Endodermal cell (in vitro differentiated cells): ENCODE data around the gene PRR12. TPM values are rescaled to one million over a fixed set of nuclear protein-coding genes. Genes with fewer than 3 reads are reported as not detected.

ENCODE experiments used
- DNase-seq: peaks from one replicate; pipeline ENCODE4 v3.0.0-alpha.2; 2017
- H3K27ac ChIP-seq: 2 replicates; pipeline ENCODE4 v1.5.1; 2013; ENCODE audit warnings: mild to moderate bottlenecking, low read depth, low read length, moderate library complexity
- H3K27me3 ChIP-seq: 2 replicates; pipeline ENCODE4 v1.6.1; 2013; ENCODE audit warnings: mild to moderate bottlenecking, low read length, moderate library complexity; ENCODE audit not compliant: insufficient read depth, control insufficient read depth, poor library complexity, severe bottlenecking
- H3K36me3 ChIP-seq: 2 replicates; pipeline ENCODE4 v1.7.0; 2013; ENCODE audit warnings: mild to moderate bottlenecking, low read length, moderate library complexity; ENCODE audit not compliant: control insufficient read depth, insufficient read depth
- H3K4me1 ChIP-seq: one replicate; pipeline ENCODE4 v1.7.0; 2013; ENCODE audit warnings: low read length; ENCODE audit not compliant: control insufficient read depth, insufficient read depth
- H3K4me3 ChIP-seq: 2 replicates; pipeline ENCODE4 v1.5.1; 2013; ENCODE audit warnings: mild to moderate bottlenecking, low read length, moderate library complexity
- H3K9ac ChIP-seq: 2 replicates; pipeline ENCODE4 v1.6.1; 2013; ENCODE audit warnings: mild to moderate bottlenecking, low read length, moderate library complexity; ENCODE audit not compliant: poor library complexity, severe bottlenecking; ENCODE audit errors: extremely low read depth
- H3K9me3 ChIP-seq: 2 replicates; pipeline ENCODE4 v1.6.1; 2013; ENCODE audit warnings: mild to moderate bottlenecking, low read length, moderate library complexity; ENCODE audit not compliant: control insufficient read depth
- H3K27ac Mint-ChIP-seq: 2 replicates; pipeline ENCODE4 v1.8.0; 2020; ENCODE audit warnings: mixed read lengths
- H3K27me3 Mint-ChIP-seq: 2 replicates; pipeline ENCODE4 v1.8.0; 2021; ENCODE audit warnings: mild to moderate bottlenecking, mixed read lengths; ENCODE audit not compliant: insufficient read depth
- H3K36me3 Mint-ChIP-seq: 2 replicates; pipeline ENCODE4 v1.8.0; 2020; ENCODE audit warnings: low read depth, mixed read lengths
- H3K4me1 Mint-ChIP-seq: 2 replicates; pipeline ENCODE4 v1.8.0; 2020; ENCODE audit warnings: mixed read lengths
- H3K4me3 Mint-ChIP-seq: 2 replicates; pipeline ENCODE4 v1.8.0; 2020; ENCODE audit warnings: mild to moderate bottlenecking, moderate library complexity, mixed read lengths
- H3K9me3 Mint-ChIP-seq: 2 replicates; pipeline ENCODE4 v1.8.0; 2020; ENCODE audit warnings: mild to moderate bottlenecking, mixed read lengths
- CTCF ChIP-seq: fragments of 200-600 bp; sonication (generic); conservative IDR thresholded peaks from 2 replicates; pipeline ENCODE4 v1.5.0; 2021; ENCODE audit warnings: antibody characterized with exemption, mild to moderate bottlenecking
- WGBS, 2 experiments: methylation state at CpG; one replicate each; pipeline versions ENCODE4 v1.1.5 to v1.1.7; 2013; ENCODE audit warnings: missing lambda C conversion rate in 2 of 2, mixed read lengths in 1 of 2; ENCODE audit not compliant: insufficient coverage in 1 of 2, insufficient read length in 1 of 2; 5-methylcytosine and 5-hydroxymethylcytosine counted together
- total RNA-seq, 2 donors: library from RNA; stranded (reverse); fragmentation: NEBNext Ultra II Directional in 1 of 2; extraction: Animal tissue kit (Norgen Biotek cat#: 25700) in 1 of 2; gene quantifications; 2 replicates in 1 of 2; 3 replicates in 1 of 2; pipeline ENCODE4 v1.2.1, GENCODE V29; 2021

Gene PRR12
- total RNA-seq, 2 donors from 2014 or later = 67.6 to 69.6 TPM

- no peak for TF ChIP-seq CTCF
- WGBS, 2 experiments = 94 to 95% methylated on average over 7 to 15 of the region's 15 CpGs
- Mint-ChIP-seq H3K4me1 (peaks cover 5% of the 10 kb centered on the region), H3K9me3 (peaks cover 9% of the 10 kb centered on the region), H3K4me3 (no peak overlapping the region), H3K27me3 (no peaks in the 10 kb centered on the region), H3K27ac (no peak overlapping the region), H3K36me3 (peaks cover 70% of the 10 kb centered on the region)
- Histone ChIP-seq H3K27ac (no peak overlapping the region), H3K9ac (no peak overlapping the region), H3K4me3 (no peak overlapping the region), H3K9me3 (peaks cover 10% of the 10 kb centered on the region), H3K27me3 (no peaks in the 10 kb centered on the region), H3K36me3 (peaks cover 70% of the 10 kb centered on the region), H3K4me1 (no peaks in the 10 kb centered on the region)
- no peak for DNase-seq
These were observed 69.5 kb downstream of the PRR12 start for GRCh38 chr19:49660338-49660961.

DNA sequence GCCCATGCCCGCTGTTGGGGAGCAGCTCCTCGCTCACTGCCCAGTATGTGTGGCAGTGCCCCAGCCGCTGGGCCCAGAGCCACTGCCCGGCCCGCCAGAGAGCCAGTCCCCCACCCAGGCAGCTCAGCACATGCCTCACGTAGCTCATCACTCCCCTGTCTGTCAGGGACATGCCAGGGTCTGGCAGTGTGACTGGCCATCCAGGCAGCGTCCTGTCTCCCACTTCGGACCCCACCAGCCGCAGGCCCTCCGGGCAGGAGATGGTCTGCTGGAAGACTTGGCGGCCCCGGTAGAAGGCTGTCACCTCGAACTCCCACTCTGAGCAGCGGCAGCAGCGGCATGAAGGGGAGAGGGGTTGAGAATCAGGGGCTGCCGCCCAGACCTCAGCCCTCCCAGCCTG is 71.0 kb downstream of the PRR12 start:
- H3K4me1 Mint-ChIP-seq = peaks cover 12% of the 10 kb centered on the region
- Histone ChIP-seq H3K36me3 (peaks cover 58% of the 10 kb centered on the region), H3K27me3 (no peaks in the 10 kb centered on the region), H3K4me3 (no peak overlapping the region), H3K9me3 (peaks cover 10% of the 10 kb centered on the region), H3K4me1 (no peaks in the 10 kb centered on the region), H3K9ac (no peak overlapping the region), H3K27ac (no peak overlapping the region)
- H3K27me3 Mint-ChIP-seq = no peaks in the 10 kb centered on the region
- peaks cover 9% of the 10 kb centered on the region for H3K9me3 Mint-ChIP-seq
- 96% methylated on average over 5 to 16 of the region's 16 CpGs for WGBS, 2 experiments
- peaks cover 56% of the 10 kb centered on the region for H3K36me3 Mint-ChIP-seq
- DNase-seq = no peak
- TF ChIP-seq CTCF = no peak
- H3K27ac Mint-ChIP-seq = no peak overlapping the region
- no peak overlapping the region for H3K4me3 Mint-ChIP-seq

GRCh38 chr19:49663224-49663623 is 72.2 kb downstream of the PRR12 start:
- Mint-ChIP-seq H3K4me1 (peaks cover 16% of the 10 kb centered on the region), H3K36me3 (peaks cover 51% of the 10 kb centered on the region), H3K27me3 (no peaks in the 10 kb centered on the region), H3K9me3 (peaks cover 9% of the 10 kb centered on the region), H3K27ac (no peak overlapping the region), H3K4me3 (no peak overlapping the region)
- WGBS, 2 experiments = 95 to 96% methylated on average over 9 to 12 of the region's 12 CpGs
- Histone ChIP-seq H3K4me3 (no peak overlapping the region), H3K27ac (no peak overlapping the region), H3K4me1 (no peaks in the 10 kb centered on the region), H3K9ac (no peak overlapping the region), H3K27me3 (no peaks in the 10 kb centered on the region), H3K9me3 (peaks cover 10% of the 10 kb centered on the region), H3K36me3 (peaks cover 47% of the 10 kb centered on the region)
- TF ChIP-seq CTCF = no peak
- DNase-seq = no peak
